HEK293 (cell line): ENCODE data around the gene C10orf88.

ENCODE experiments used
- CTCF ChIA-PET: fragments of 350-600 bp; formaldehyde crosslinking; extraction: SDS; loops from one replicate; lab custom pipeline; 2021; ENCODE audit warnings: antibody characterized with exemption; lab: Yijun Ruan, JAX
- POLR2A ChIA-PET: fragments of 300-600 bp; formaldehyde crosslinking; extraction: SDS; loops from one replicate; lab custom pipeline; 2020; ENCODE audit warnings: antibody characterized with exemption, inconsistent platforms; lab: Yijun Ruan, JAX
- H3K27ac ChIP-seq: fragments of 200-500 bp; sonication (Bioruptor generic); 2 replicates; pipeline ENCODE4 v1.5.1; 2014; ENCODE audit warnings: low read depth, low read length, control low read depth, inconsistent platforms; ENCODE audit errors: extremely low read depth
- H3K36me3 ChIP-seq, 2 experiments: fragments of 200-500 bp in 1 of 2; sonication (Bioruptor generic) in 1 of 2; 1 replicate in 1 of 2; 2 replicates in 1 of 2; pipeline ENCODE4 v1.5.1; 2014 to 2017; ENCODE audit warnings: inconsistent platforms in 2 of 2, low read length in 2 of 2; ENCODE audit not compliant: control insufficient read depth in 2 of 2, insufficient read depth in 1 of 2
- H3K4me1 ChIP-seq: fragments of 200-500 bp; sonication (Bioruptor generic); 2 replicates; pipeline ENCODE4 v1.5.1; 2014; ENCODE audit warnings: mild to moderate bottlenecking, low read length, inconsistent platforms; ENCODE audit not compliant: control insufficient read depth, insufficient read depth
- H3K4me3 ChIP-seq: 2 replicates; pipeline ENCODE4 v1.5.1; 2011; ENCODE audit warnings: low read depth, mild to moderate bottlenecking, control low read depth, low read length, moderate library complexity
- H3K9me3 ChIP-seq: fragments of 200-500 bp; sonication (Bioruptor generic); 2 replicates; pipeline ENCODE4 v1.5.1; 2014; ENCODE audit warnings: low read depth, low read length, inconsistent platforms; ENCODE audit not compliant: control insufficient read depth, insufficient read depth
- GLI2 ChIP-seq: fragments of 450-650 bp; formaldehyde crosslinking; IDR thresholded peaks from 2 replicates; pipeline ENCODE4; 2017; ENCODE audit warnings: missing biosample characterization, missing genetic modification characterization, low read depth, borderline replicate concordance
- KLF10 ChIP-seq: fragments of 450-650 bp; IDR thresholded peaks from 2 replicates; pipeline ENCODE4 v1.5.1; 2018; ENCODE audit warnings: missing biosample characterization, mild to moderate bottlenecking, missing genetic modification characterization
- KLF9 ChIP-seq: fragments of 450-650 bp; formaldehyde crosslinking; IDR thresholded peaks from 2 replicates; pipeline ENCODE4 v1.5.1; 2016; ENCODE audit warnings: missing biosample characterization, missing genetic modification characterization, low read depth
- OSR2 ChIP-seq: fragments of 450-650 bp; formaldehyde crosslinking; IDR thresholded peaks from 2 replicates; pipeline ENCODE4 v1.5.1; 2016; ENCODE audit warnings: missing biosample characterization, missing genetic modification characterization
- PRDM10 ChIP-seq: fragments of 450-650 bp; formaldehyde crosslinking; IDR thresholded peaks from 2 replicates; pipeline ENCODE4 v1.5.1; 2016; ENCODE audit warnings: missing biosample characterization, missing genetic modification characterization
- PRDM4 ChIP-seq: fragments of 450-650 bp; formaldehyde crosslinking; IDR thresholded peaks from 2 replicates; pipeline ENCODE4 v1.5.1; 2017; ENCODE audit warnings: missing biosample characterization, missing genetic modification characterization
- SP2 ChIP-seq: fragments of 450-650 bp; formaldehyde crosslinking; IDR thresholded peaks from 2 replicates; pipeline ENCODE4 v1.5.1; 2016; ENCODE audit warnings: missing biosample characterization, missing genetic modification characterization
- ZBTB10 ChIP-seq: fragments of 450-650 bp; formaldehyde crosslinking; IDR thresholded peaks from 2 replicates; pipeline ENCODE4 v1.5.1; 2016; ENCODE audit warnings: missing biosample characterization, missing genetic modification characterization
- ZBTB17 ChIP-seq: fragments of 450-650 bp; formaldehyde crosslinking; IDR thresholded peaks from 2 replicates; pipeline ENCODE4 v1.5.1; 2016; ENCODE audit warnings: missing biosample characterization, missing genetic modification characterization
- ZBTB21 ChIP-seq: fragments of 450-650 bp; formaldehyde crosslinking; IDR thresholded peaks from 2 replicates; pipeline ENCODE4 v1.5.1; 2017; ENCODE audit warnings: missing biosample characterization, missing genetic modification characterization
- ZNF121 ChIP-seq: fragments of 450-650 bp; formaldehyde crosslinking; IDR thresholded peaks from 2 replicates; pipeline ENCODE4 v1.5.1; 2016; ENCODE audit warnings: missing biosample characterization, missing genetic modification characterization
- ZNF280D ChIP-seq: fragments of 450-650 bp; formaldehyde crosslinking; IDR thresholded peaks from 2 replicates; pipeline ENCODE4 v1.5.1; 2016; ENCODE audit warnings: missing biosample characterization, missing genetic modification characterization
- ZNF518A ChIP-seq: fragments of 450-650 bp; formaldehyde crosslinking; conservative IDR thresholded peaks from 2 replicates; pipeline ENCODE4 v1.5.1; 2016; ENCODE audit warnings: low read depth, missing biosample characterization, missing genetic modification characterization
- ZNF549 ChIP-seq: fragments of 450-650 bp; IDR thresholded peaks from 2 replicates; pipeline ENCODE4 v1.5.1; 2018; ENCODE audit warnings: missing biosample characterization, missing genetic modification characterization, mild to moderate bottlenecking, inconsistent platforms, moderate library complexity
- ZNF701 ChIP-seq: fragments of 450-650 bp; formaldehyde crosslinking; IDR thresholded peaks from 2 replicates; pipeline ENCODE4 v1.5.1; 2016; ENCODE audit warnings: missing biosample characterization, missing genetic modification characterization
- ZNF76 ChIP-seq: fragments of 450-650 bp; formaldehyde crosslinking; IDR thresholded peaks from 2 replicates; pipeline ENCODE4; 2016; ENCODE audit warnings: low read depth, missing biosample characterization, missing genetic modification characterization, borderline replicate concordance
- ZNF768 ChIP-seq: fragments of 450-650 bp; formaldehyde crosslinking; IDR thresholded peaks from 2 replicates; pipeline ENCODE4 v1.5.1; 2018; ENCODE audit warnings: missing biosample characterization, mild to moderate bottlenecking, missing genetic modification characterization
- ZNF830 ChIP-seq: fragments of 450-650 bp; IDR thresholded peaks from 2 replicates; pipeline ENCODE4 v1.5.0; 2018; ENCODE audit warnings: missing biosample characterization, missing genetic modification characterization, low read depth, mild to moderate bottlenecking, moderate library complexity

C10orf88 gene

GRCh38 chr10:122990278-122990677 is 36.3 kb upstream of the C10orf88 start (continued):
- TF ChIP-seq ZNF280D (no peak), OSR2 (no peak), ZNF830 (no peak)
- TF ChIP-seq, all 188 proteins: peak for 6

GRCh38 chr10:122988501-122988900 is 34.5 kb upstream of the C10orf88 start:
- peaks cover 14 to 48% of the 10 kb centered on the region in 2 experiments for H3K36me3 ChIP-seq
- ChIA-PET POLR2A (no interaction called here), CTCF (no interaction called here)
- no peaks in the 10 kb centered on the region for H3K4me1 ChIP-seq
- H3K9me3 ChIP-seq = no peaks in the 10 kb centered on the region
- no peak overlapping the region for H3K4me3 ChIP-seq
- no peak overlapping the region for H3K27ac ChIP-seq
- TF ChIP-seq ZBTB17 = no peak
- no peak for TF ChIP-seq PRDM4 (tag by site-specific recombination)
- TF ChIP-seq ZNF121 (tag by site-specific recombination) = no peak
- no peak for TF ChIP-seq ZNF549 (tag by site-specific recombination)
- no peak for TF ChIP-seq ZNF518A (tag by site-specific recombination)
- no peak for TF ChIP-seq KLF10 (tag by site-specific recombination)
- no peak for TF ChIP-seq ZBTB21 (tag by site-specific recombination)
- TF ChIP-seq SP2 (tag by site-specific recombination) = no peak
- no peak for TF ChIP-seq ZNF701 (tag by site-specific recombination)
- TF ChIP-seq GLI2 = no peak
- no peak for TF ChIP-seq KLF9 (tag by site-specific recombination)
- TF ChIP-seq ZNF76 (tag by site-specific recombination) = no peak
- no peak for TF ChIP-seq ZNF768 (tag by site-specific recombination)
- TF ChIP-seq PRDM10 (tag by site-specific recombination) = no peak
- no peak for TF ChIP-seq ZBTB10
